HG02938 (cell line): ENCODE results near the gene CASKIN1.
"Not testable (repeated sequence)": the region's sequence is repeated elsewhere in the genome, so short reads cannot be mapped to it uniquely, and the experiment has no call there.

Source experiments
- ATAC-seq: cut with Tn5 transposase; IDR thresholded peaks from one replicate; pipeline ENCODE4 v1.9.1; 2021; ENCODE audit warnings: mild to moderate bottlenecking, moderate library complexity; ENCODE audit not compliant: unreplicated experiment

The CASKIN1 gene

GRCh38 chr16:2147378-2147777 is 49.0 kb downstream of the CASKIN1 start:
- no peak for ATAC-seq

GRCh38 chr16:2145843-2146242 is 50.6 kb downstream of the CASKIN1 start:
- no peak for ATAC-seq

GRCh38 chr16:2143878-2144485 is 52.4 kb downstream of the CASKIN1 start:
- ATAC-seq = no peak

GRCh38 chr16:2142942-2143877 is 53.2 kb downstream of the CASKIN1 start:
- no peak for ATAC-seq

GRCh38 chr16:2135770-2136490 is 60.5 kb downstream of the CASKIN1 start, which contains the start of gene PKD1:
TSS of gene PKD1 (minus strand) at chr16:2135898. CDS start at chr16:2135689, 209 bp downstream.
- ATAC-seq = not testable (repeated sequence)

GRCh38 chr16:2135071-2135470 is 61.3 kb downstream of the CASKIN1 start:
- ATAC-seq = not testable (repeated sequence)

- not testable (repeated sequence) for ATAC-seq
Measured at GRCh38 chr16:2133797-2134196, 62.6 kb downstream of the CASKIN1 start.

- ATAC-seq = not testable (repeated sequence)
Measured at GRCh38 chr16:2129890-2130447, 66.4 kb downstream of the CASKIN1 start.

- ATAC-seq = not testable (repeated sequence)
Measured at GRCh38 chr16:2129251-2129650, 67.2 kb downstream of the CASKIN1 start.

GRCh38 chr16:2127630-2128280 is 68.7 kb downstream of the CASKIN1 start:
- not testable (repeated sequence) for ATAC-seq
